ENCODE measurements around the gene HDAC4. TPM values are rescaled to one million over a fixed set of nuclear protein-coding genes. Genes with fewer than 3 reads are reported as not detected.

The HDAC4 gene
- total RNA-seq, 1 experiment from 2014 or later = 32.0 TPM

GRCh38 chr2:239250216-239251081 lies 150.4 kb downstream of the HDAC4 start:
- H3K4me2 ChIP-seq (ENCODE audit: insufficient read depth, insufficient read length, low read length) = no peak overlapping the region
- H3K9ac ChIP-seq (ENCODE audit: extremely low read depth, insufficient read length, low read length) = no peak overlapping the region
- H3K4me1 ChIP-seq (ENCODE audit: insufficient read depth, low read length) = peaks cover 3% of the 10 kb centered on the region; the same call in 1 of the 2 replicates
- no peak overlapping the region for H4K8ac ChIP-seq (replicated peaks; ENCODE audit: insufficient read length, low read depth, low read length)
- no peak overlapping the region for H3K56ac ChIP-seq (ENCODE audit: insufficient read length, low read depth, low read length)
- H3K9me3 Mint-ChIP-seq = no peaks in the 10 kb centered on the region
- no peaks in the 10 kb centered on the region for H3K27me3 Mint-ChIP-seq (ENCODE audit: low read depth)
- no peak overlapping the region for H2BK15ac ChIP-seq (ENCODE audit: low read depth, low read length)
- H2AFZ ChIP-seq (ENCODE audit: low read length) = no peak overlapping the region
- H3K36me3 Mint-ChIP-seq (ENCODE audit: insufficient read depth in 1 of 3, low read depth in 3 of 3) = no peaks in the 10 kb centered on the region; a peak in 1 of 7 replicates
- no peak overlapping the region for H3T11ph ChIP-seq (ENCODE audit: low read length)
- no peak overlapping the region for H4K5ac ChIP-seq (ENCODE audit: insufficient read length, low read depth, low read length)
- no peak overlapping the region for H3K27ac ChIP-seq (ENCODE audit: insufficient read length, low read depth, low read length)
- H3K18ac ChIP-seq (ENCODE audit: insufficient read length, low read depth, low read length) = peak overlapping the region; percentile 24
- no peak overlapping the region for H2BK12ac ChIP-seq (ENCODE audit: insufficient read length, low read depth, low read length)
- peaks cover 45 to 51% of the 10 kb centered on the region in 2 experiments for H3K4me1 Mint-ChIP-seq
- peaks cover 6% of the 10 kb centered on the region; the same call in 1 of the 2 replicates for H3K79me2 ChIP-seq (ENCODE audit: insufficient read depth, low read length)
- H2BK5ac ChIP-seq (ENCODE audit: insufficient read length, low read length) = no peak overlapping the region
- no peak overlapping the region for H4K91ac ChIP-seq (ENCODE audit: insufficient read length, low read depth, low read length)
- no peak overlapping the region for H2BK120ac ChIP-seq (ENCODE audit: low read depth, low read length, poor library complexity, severe bottlenecking)
- H3K27ac Mint-ChIP-seq = no peak overlapping the region; a peak in 1 of 7 replicates
- no peaks in the 10 kb centered on the region for H3K9me3 ChIP-seq (ENCODE audit: control insufficient read depth, low read depth, low read length)
- H4K20me1 ChIP-seq (ENCODE audit: control insufficient read depth, insufficient read depth, insufficient read length) = peaks cover 2% of the 10 kb centered on the region
- no peak overlapping the region; the same call in 1 of the 2 replicates for H3K14ac ChIP-seq (ENCODE audit: insufficient read depth, low read length)
- TF ChIP-seq CTCF (conservative IDR thresholded peaks at IDR 0.05) = no peak
- no peaks in the 10 kb centered on the region for H3K27me3 ChIP-seq (ENCODE audit: insufficient read depth, low read length)
- no peak overlapping the region for H3K4ac ChIP-seq (ENCODE audit: low read depth, low read length)
- no peak for DNase-seq
- H2BK20ac ChIP-seq (ENCODE audit: low read depth, low read length, poor library complexity, severe bottlenecking) = no peak overlapping the region
- no peak overlapping the region for H3K23ac ChIP-seq (ENCODE audit: insufficient read length, low read depth, low read length)
- no peak overlapping the region for H2AK5ac ChIP-seq (ENCODE audit: insufficient read length, low read length)
- no peak overlapping the region for H3K4me3 Mint-ChIP-seq
- no CpG with 5 or more reads among the region's 30 CpGs for WGBS (ENCODE audit: extremely low coverage, insufficient read length, low lambda C conversion rate)
- H3K79me1 ChIP-seq (ENCODE audit: insufficient read depth, low read depth, low read length, poor library complexity, severe bottlenecking) = no peaks in the 10 kb centered on the region
- H3K23me2 ChIP-seq (ENCODE audit: insufficient read length, low read depth, low read length, poor library complexity, severe bottlenecking) = no peaks in the 10 kb centered on the region
